GM19099 (cell line): Measurements from ENCODE around the gene IFT80.

Experiments
- POLR2A ChIP-seq: IDR thresholded peaks from 3 replicates; pipeline ENCODE4 v1.6.1; 2011; ENCODE audit warnings: low read depth; ENCODE audit not compliant: insufficient read length; ENCODE audit errors: extremely low read depth

IFT80 gene

GRCh38 chr3:160403028-160403545 lies 4.1 kb upstream of the IFT80 start:
- TF ChIP-seq POLR2A: no peak

DNA sequence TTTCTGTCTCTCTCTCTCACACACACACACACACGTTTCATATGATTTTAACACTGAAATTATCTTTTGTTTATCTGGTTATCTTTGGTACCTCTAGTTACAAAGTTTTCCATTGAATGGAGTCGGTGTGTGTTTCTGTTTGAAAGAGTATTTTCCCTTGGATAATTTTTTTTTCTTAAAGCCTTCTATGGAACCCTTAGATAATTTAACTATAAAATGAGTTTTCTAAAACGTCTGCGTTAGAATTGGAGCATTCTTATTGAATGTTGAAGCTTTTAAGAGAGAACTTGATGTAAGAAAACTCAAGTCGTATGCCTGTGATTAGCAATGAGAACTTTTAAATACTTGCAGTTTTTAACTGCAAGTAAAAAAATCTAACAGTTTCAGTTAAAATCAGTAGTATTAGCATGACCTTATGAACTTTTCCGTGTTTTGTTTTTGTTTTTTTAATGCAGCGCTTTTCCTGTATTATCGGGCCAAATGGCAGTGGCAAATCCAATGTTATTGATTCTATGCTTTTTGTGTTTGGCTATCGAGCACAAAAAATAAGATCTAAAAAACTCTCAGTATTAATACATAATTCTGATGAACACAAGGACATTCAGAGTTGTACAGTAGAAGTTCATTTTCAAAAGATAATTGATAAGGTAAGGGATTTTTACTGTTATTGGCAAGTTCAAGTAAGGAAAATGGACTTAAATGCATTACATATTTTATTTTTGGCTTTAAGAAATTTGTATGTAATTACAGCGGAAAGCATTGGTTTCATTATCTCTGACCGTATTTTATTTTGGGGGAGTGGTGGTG lies 3.4 kb upstream of the IFT80 start:
- TF ChIP-seq POLR2A: no peak

GRCh38 chr3:160401291-160402095 lies 2.5 kb upstream of the IFT80 start:
- no peak for TF ChIP-seq POLR2A

GRCh38 chr3:160400702-160401150 lies 1.7 kb upstream of the IFT80 start:
- no peak for TF ChIP-seq POLR2A

DNA sequence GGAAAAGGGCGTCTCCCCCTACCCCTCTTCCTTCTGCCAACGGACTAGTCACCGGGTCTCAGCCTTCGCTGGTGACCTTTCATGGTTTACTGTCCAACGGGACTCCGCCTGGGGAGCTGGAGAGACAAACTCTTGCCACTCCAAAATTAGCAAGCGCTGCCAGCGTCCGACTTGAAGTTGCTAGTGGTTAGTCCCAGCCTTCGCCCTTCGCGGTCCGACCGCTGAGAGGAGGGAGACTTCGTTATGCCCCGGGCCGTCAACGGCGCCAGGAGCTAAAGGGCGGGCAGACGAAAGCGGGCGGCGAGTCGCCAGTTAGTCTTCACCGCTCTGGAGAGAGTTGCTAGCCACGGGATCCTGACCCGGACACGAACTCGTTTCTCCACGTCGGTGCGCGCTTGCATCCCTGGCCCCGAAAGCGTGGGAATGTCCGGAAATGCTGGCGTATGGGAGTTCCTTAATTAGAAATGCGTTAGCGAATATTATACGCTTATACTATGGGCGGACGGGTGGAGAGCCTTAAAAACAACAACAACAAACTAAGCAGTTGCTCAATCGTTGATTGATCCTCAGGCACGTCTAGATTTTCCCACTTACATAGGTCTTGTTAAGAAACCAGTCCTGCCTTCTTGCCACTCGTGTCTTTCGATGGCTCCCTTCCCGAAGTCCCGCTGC lies 1.1 kb upstream of the IFT80 start:
- TF ChIP-seq POLR2A: peak; percentile 7

GRCh38 chr3:160398820-160399124 lies 253 bp downstream of the IFT80 start:
- no peak for TF ChIP-seq POLR2A

- no peak for TF ChIP-seq POLR2A
These were observed 3.7 kb downstream of the IFT80 start for GRCh38 chr3:160395297-160395696.

GRCh38 chr3:160394009-160394392 lies 5.0 kb downstream of the IFT80 start:
- TF ChIP-seq POLR2A: no peak

DNA sequence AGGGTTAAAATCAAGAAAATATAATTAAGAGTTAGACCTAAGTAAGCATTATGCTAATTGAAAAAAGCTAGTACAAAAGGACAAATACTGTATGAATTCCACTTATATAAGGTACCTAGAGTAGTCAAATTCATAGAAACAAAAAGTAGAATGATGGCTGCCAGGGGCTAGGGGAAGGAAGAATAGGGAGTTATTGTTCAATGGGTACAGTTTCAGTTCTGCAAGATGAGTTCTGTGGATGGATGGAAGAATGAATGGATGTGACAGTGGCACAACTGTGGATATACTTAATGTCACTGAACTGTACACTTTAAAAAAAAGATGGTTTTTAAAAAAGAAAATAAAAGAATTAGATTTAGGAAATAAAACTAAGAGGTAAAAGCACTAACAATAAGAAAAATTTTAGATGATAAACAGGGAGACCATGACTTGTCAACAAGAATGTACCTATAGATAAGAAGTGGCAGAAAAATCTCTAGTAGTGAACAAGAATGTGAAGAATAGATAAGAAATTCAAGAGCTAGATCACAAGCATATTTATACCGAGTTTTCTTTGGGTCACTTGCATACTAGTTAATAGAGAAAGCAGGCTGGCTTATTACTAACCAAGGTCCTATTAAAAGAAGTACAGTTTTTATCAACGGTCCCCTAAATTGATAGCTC lies 5.5 kb downstream of the IFT80 start:
- TF ChIP-seq POLR2A: no peak

- TF ChIP-seq POLR2A: no peak
These were observed 6.2 kb downstream of the IFT80 start for GRCh38 chr3:160392798-160393197.

GRCh38 chr3:160390565-160391138 lies 8.4 kb downstream of the IFT80 start:
- no peak for TF ChIP-seq POLR2A

GRCh38 chr3:160384639-160385318 lies 14.2 kb downstream of the IFT80 start:
- TF ChIP-seq POLR2A: no peak

DNA sequence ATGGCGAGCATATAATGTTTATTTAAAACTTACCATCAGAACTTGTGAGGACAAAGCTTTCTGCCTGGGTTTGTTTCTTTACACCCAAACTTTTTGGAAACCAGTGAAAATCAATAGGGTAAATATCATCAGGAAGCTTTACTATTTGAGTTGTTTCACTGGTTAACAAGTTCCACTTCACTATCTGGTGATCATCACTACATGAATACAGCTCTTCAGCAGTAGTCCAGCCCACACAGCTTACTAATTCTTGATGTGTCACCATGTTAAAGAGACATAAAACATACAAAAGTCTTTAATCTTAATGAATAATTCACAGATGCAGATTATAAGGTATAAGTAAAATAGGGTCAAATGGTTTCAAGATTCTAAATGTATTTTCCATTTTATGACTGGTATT lies 17.6 kb downstream of the IFT80 start:
- no peak for TF ChIP-seq POLR2A

DNA sequence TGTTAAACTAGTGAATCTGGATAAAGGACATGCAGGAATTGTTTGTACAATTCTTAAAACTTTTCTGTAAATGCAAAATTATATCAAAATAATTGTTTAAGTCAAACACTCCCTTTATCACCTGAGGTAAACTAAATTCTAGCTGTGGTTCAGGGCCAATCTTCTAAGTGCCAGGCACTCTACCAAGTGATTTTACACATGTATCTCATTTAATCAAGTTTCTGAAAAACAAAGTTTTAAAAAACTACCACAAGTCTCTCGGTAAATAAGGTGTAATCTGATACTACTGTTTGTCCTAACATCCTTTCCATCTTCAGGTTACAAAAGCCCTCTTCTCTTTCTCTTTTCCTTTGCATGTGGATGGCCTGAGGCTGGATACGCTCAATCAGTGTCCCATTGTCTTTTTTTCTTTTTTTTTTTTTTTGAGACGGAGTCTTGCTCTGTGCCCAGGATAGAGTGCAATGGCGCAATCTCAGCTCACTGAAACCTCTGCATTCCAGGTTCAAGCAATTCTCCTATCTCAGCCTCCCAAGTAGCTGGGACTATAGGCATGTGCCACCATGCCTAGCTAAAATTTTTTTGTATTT lies 19.3 kb downstream of the IFT80 start:
- TF ChIP-seq POLR2A: no peak
